Osteoblast (primary cell): ENCODE measurements around the gene SLC25A14. TPM values are rescaled to one million over a fixed set of nuclear protein-coding genes. Genes with fewer than 3 reads are reported as not detected.

ENCODE experiments used
- DNase-seq: peaks from one replicate; pipeline ENCODE4 v3.0.0; 2011; ENCODE audit warnings: low spot score, mixed read lengths; ENCODE audit not compliant: insufficient read length; ENCODE audit errors: missing footprints
- H2AFZ ChIP-seq: 2 replicates; pipeline ENCODE4 v1.6.0; 2011; ENCODE audit warnings: mild to moderate bottlenecking, low read length
- H3K27ac ChIP-seq: 2 replicates; pipeline ENCODE4 v1.5.1; 2011; ENCODE audit warnings: mild to moderate bottlenecking, low read depth, low read length, moderate library complexity
- H3K27me3 ChIP-seq: 2 replicates; pipeline ENCODE4 v1.6.0; 2012; ENCODE audit warnings: mild to moderate bottlenecking, control low read depth, inconsistent platforms, low read length, moderate library complexity; ENCODE audit not compliant: insufficient read depth
- H3K36me3 ChIP-seq: 2 replicates; pipeline ENCODE4 v1.5.1; 2011; ENCODE audit warnings: mild to moderate bottlenecking, low read length, control low read depth, moderate library complexity; ENCODE audit not compliant: insufficient read depth
- H3K4me1 ChIP-seq: 2 replicates; pipeline ENCODE4 v1.5.1; 2011; ENCODE audit warnings: mild to moderate bottlenecking, low read length, control low read depth, moderate library complexity; ENCODE audit not compliant: insufficient read depth
- H3K4me2 ChIP-seq: 2 replicates; pipeline ENCODE4 v1.6.0; 2011; ENCODE audit warnings: mild to moderate bottlenecking, low read length; ENCODE audit not compliant: insufficient read depth
- H3K4me3 ChIP-seq: fragments of 200-600 bp; sonication (generic); 3 replicates; pipeline ENCODE4 v1.5.1; 2012; ENCODE audit warnings: mild to moderate bottlenecking, low read length, inconsistent platforms; ENCODE audit not compliant: insufficient read depth
- H3K79me2 ChIP-seq: 2 replicates; pipeline ENCODE4 v1.6.0; 2012; ENCODE audit warnings: mild to moderate bottlenecking, low read length, control low read depth, inconsistent platforms; ENCODE audit not compliant: insufficient read depth
- H3K9me3 ChIP-seq: 2 replicates; pipeline ENCODE4 v1.5.1; 2011; ENCODE audit warnings: low read depth, low read length, control low read depth
- H4K20me1 ChIP-seq: 2 replicates; pipeline ENCODE4 v1.6.0; 2012; ENCODE audit warnings: mild to moderate bottlenecking, low read length, control low read depth; ENCODE audit not compliant: insufficient read depth
- total RNA-seq: library from RNA; depleted of rRNA; stranded (reverse); fragments of >200 nt; gene quantifications from 2 replicates; pipeline ENCODE4 v1.2.3, GENCODE V29; 2012
- TF ChIP-seq, protein P1 (sequence below): IDR thresholded peaks from 2 replicates; pipeline ENCODE4 v1.5.1; 2011; ENCODE audit warnings: mild to moderate bottlenecking, low read depth, low read length, moderate library complexity; ENCODE audit errors: extremely low read depth

SLC25A14 gene
- total RNA-seq, 1 donor = 10.9 TPM

DNA sequence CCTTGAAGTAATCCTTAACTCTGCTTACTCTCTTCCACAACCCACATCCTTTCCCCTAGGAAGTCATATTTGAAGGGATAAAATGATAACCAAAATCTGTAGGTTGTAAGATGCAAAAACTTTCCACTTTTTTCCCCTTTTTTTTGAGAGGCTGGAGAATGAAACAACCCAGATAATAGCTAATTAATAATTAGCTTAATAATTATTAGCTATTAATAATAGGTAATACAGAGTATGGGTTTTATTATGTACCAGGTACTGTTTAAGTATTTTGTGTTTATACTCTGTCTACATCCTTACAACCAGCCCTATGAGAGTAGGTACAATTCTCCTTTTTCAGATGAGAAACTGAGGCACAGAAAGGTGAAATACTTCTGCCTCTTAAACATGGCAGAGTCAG is 36.4 kb downstream of the SLC25A14 start:
- Histone ChIP-seq H3K79me2 (no peaks in the 10 kb centered on the region), H3K36me3 (no peaks in the 10 kb centered on the region), H2AFZ (no peak overlapping the region), H3K27me3 (no peaks in the 10 kb centered on the region), H3K4me2 (no peak overlapping the region), H3K4me3 (no peak overlapping the region), H3K4me1 (no peaks in the 10 kb centered on the region), H4K20me1 (no peaks in the 10 kb centered on the region), H3K9me3 (no peaks in the 10 kb centered on the region), H3K27ac (no peak overlapping the region)
- DNase-seq = no peak
- TF ChIP-seq, protein P1, sequence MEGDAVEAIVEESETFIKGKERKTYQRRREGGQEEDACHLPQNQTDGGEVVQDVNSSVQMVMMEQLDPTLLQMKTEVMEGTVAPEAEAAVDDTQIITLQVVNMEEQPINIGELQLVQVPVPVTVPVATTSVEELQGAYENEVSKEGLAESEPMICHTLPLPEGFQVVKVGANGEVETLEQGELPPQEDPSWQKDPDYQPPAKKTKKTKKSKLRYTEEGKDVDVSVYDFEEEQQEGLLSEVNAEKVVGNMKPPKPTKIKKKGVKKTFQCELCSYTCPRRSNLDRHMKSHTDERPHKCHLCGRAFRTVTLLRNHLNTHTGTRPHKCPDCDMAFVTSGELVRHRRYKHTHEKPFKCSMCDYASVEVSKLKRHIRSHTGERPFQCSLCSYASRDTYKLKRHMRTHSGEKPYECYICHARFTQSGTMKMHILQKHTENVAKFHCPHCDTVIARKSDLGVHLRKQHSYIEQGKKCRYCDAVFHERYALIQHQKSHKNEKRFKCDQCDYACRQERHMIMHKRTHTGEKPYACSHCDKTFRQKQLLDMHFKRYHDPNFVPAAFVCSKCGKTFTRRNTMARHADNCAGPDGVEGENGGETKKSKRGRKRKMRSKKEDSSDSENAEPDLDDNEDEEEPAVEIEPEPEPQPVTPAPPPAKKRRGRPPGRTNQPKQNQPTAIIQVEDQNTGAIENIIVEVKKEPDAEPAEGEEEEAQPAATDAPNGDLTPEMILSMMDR = no peak

DNA sequence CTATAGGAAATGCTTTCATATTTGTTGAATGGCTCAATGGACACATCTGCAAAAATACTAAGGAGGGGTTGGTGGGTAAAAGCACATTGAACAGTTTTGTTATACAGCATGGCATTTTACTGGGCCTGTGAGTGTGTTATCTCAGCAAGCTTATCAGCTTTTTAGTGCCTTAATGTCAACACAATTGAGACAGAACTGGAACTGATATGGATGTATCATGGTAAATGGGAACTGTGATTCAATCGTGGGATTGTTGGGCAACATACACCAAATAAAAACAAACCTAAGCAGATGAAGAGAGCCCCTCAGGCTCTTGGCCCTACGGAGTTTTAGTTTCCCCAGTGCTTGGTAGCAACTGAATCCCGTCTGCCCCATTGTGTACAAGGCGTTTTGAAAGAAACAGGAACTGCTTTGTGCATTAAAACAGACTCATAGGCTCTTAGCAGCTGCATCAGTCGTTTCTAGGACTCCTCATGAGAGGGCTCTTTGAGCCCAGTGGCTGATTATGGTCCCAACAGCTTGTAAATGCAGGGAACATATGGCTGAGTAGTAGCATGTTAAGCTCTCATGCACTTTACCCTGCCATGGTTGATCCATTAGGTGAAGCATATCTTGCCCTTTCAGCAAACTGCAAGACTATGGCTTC is 38.4 kb downstream of the SLC25A14 start:
- peaks cover 2% of the 10 kb centered on the region for H3K27me3 ChIP-seq
- no peak overlapping the region for H3K4me3 ChIP-seq
- DNase-seq = no peak
- H3K4me2 ChIP-seq = no peak overlapping the region
- no peaks in the 10 kb centered on the region for H3K36me3 ChIP-seq
- H4K20me1 ChIP-seq = no peaks in the 10 kb centered on the region
- no peaks in the 10 kb centered on the region for H3K79me2 ChIP-seq
- TF ChIP-seq, protein P1 = no peak
- no peaks in the 10 kb centered on the region for H3K9me3 ChIP-seq
- no peak overlapping the region for H2AFZ ChIP-seq
- no peak overlapping the region for H3K27ac ChIP-seq
- no peaks in the 10 kb centered on the region for H3K4me1 ChIP-seq

DNA sequence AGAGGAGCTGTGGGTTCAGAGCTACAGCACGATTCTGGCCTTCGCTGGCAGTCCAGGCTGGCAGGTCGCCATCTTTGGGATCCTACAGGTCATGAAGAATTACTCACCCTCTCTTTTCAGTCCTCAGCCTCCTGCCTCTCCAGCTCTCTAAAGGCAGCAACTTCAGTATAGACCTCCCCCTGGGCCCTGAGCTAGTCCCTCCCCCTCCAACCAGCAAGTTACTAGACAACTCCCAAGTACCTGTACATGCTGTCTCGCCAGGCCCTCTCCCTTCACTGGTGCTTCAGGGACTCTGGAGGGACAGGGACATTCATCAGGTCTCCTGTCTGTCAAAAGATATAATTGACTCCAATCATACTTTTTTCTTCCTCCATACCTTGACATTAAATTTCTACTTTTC is 45.8 kb downstream of the SLC25A14 start, which contains the start of gene GPR119:
Gene GPR119, minus strand, starts transcription at position 155 of the 400 bp plus-strand sequence. CDS start 227 bp downstream, outside the sequence.
- no peak within 1 kb of the TSS for H3K4me3 ChIP-seq
- no peak within 1 kb of the TSS for H3K27ac ChIP-seq
- no peaks in the 10 kb centered on the region for H3K79me2 ChIP-seq
- peaks cover 9% of the 10 kb centered on the region for H3K27me3 ChIP-seq
- H4K20me1 ChIP-seq = no peaks in the 10 kb centered on the region
- H3K9me3 ChIP-seq = no peaks in the 10 kb centered on the region
- no peak within 1 kb of the TSS for H3K4me2 ChIP-seq
- no peaks in the 10 kb centered on the region for H3K4me1 ChIP-seq
- H3K36me3 ChIP-seq = no peaks in the 10 kb centered on the region
- TF ChIP-seq, protein P1 = no peak
- H2AFZ ChIP-seq = no peak within 1 kb of the TSS
- no peak for DNase-seq

DNA sequence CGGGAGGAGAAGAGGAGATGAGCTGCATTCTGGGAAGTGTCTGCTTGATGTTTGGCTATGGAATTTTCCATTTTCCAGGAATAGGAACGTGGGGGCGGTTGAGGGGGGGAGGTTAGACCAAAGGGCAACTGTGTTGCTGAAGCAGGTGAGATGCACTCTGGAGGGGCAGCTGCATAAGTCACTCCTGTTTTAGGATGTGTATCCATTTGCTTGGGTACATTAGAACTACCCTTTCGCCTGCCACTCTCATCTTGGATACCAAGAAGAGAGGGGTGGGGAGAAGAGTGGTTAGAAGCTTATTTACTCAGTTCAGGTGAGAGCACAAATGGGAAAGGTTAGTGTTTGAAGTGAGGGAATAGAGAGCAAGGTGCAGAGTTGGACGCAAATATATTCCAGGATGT is 46.7 kb downstream of the SLC25A14 start:
- no peaks in the 10 kb centered on the region for H3K4me1 ChIP-seq
- TF ChIP-seq, protein P1 = no peak

More for the DNA sequence above, 46.7 kb downstream of the SLC25A14 start:
- Histone ChIP-seq H3K27ac (no peak overlapping the region), H3K4me2 (no peak overlapping the region), H3K4me3 (no peak overlapping the region), H3K27me3 (peaks cover 9% of the 10 kb centered on the region), H2AFZ (no peak overlapping the region), H3K9me3 (no peaks in the 10 kb centered on the region), H3K36me3 (no peaks in the 10 kb centered on the region), H4K20me1 (no peaks in the 10 kb centered on the region), H3K79me2 (no peaks in the 10 kb centered on the region)
- DNase-seq = no peak
